HepG2 (cell line): ENCODE data around the gene ZSCAN21. TPM values are rescaled to one million over a fixed set of nuclear protein-coding genes. Genes with fewer than 3 reads are reported as not detected.

Experiments used
- CENPX ChIP-seq: sonication (generic); formaldehyde crosslinking; IDR thresholded peaks from 2 replicates; pipeline ENCODE4 v1.9.0; 2021; ENCODE audit warnings: mild to moderate bottlenecking, missing genetic modification reagents, moderate library complexity
- EP300 ChIP-seq, 3 experiments: sonication (generic) in 1 of 3; formaldehyde crosslinking in 1 of 3; IDR thresholded peaks; 2 replicates each; pipeline versions ENCODE4 v1.5.1 to v1.6.1; 2011 to 2020; ENCODE audit warnings: low read depth in 2 of 3, low read length in 2 of 3, borderline replicate concordance in 1 of 3, improper control_type of control experiment in 1 of 3, mild to moderate bottlenecking in 1 of 3, missing genetic modification reagents in 1 of 3, moderate library complexity in 1 of 3
- ETV5 ChIP-seq: IDR thresholded peaks from 2 replicates; pipeline ENCODE4 v1.6.1; 2018; ENCODE audit warnings: missing biosample characterization, missing genetic modification reagents, inconsistent platforms, borderline replicate concordance
- FLYWCH1 ChIP-seq: sonication (generic); formaldehyde crosslinking; IDR thresholded peaks from 2 replicates; pipeline ENCODE4 v1.8.1; 2023; ENCODE audit warnings: mild to moderate bottlenecking, missing genetic modification reagents
- GRHL1 ChIP-seq: sonication (generic); formaldehyde crosslinking; conservative IDR thresholded peaks from 2 replicates; pipeline ENCODE4 v1.8.0; 2022; ENCODE audit warnings: missing genetic modification reagents
- HIVEP1 ChIP-seq: sonication (generic); formaldehyde crosslinking; IDR thresholded peaks from 2 replicates; pipeline ENCODE4 v1.4.0; 2020; ENCODE audit warnings: mild to moderate bottlenecking, missing genetic modification reagents
- HNRNPUL1 ChIP-seq: fragments of 200-400 bp; formaldehyde crosslinking; IDR thresholded peaks from 2 replicates; pipeline ENCODE4 v1.6.1; 2017; ENCODE audit warnings: low read depth, mild to moderate bottlenecking, low read length, moderate library complexity
- MAFG ChIP-seq: sonication (generic); formaldehyde crosslinking; IDR thresholded peaks from 2 replicates; pipeline ENCODE4 v1.5.1; 2020; ENCODE audit warnings: mild to moderate bottlenecking, missing genetic modification reagents
- MXI1 ChIP-seq: IDR thresholded peaks from 3 replicates; pipeline ENCODE4 v1.6.1; 2012; ENCODE audit warnings: low read depth, low read length, inconsistent platforms, borderline replicate concordance
- NFKB2 ChIP-seq: sonication (generic); formaldehyde crosslinking; IDR thresholded peaks from 2 replicates; pipeline ENCODE4 v1.4.0; 2020; ENCODE audit warnings: missing genetic modification reagents, borderline replicate concordance
- RAD51 ChIP-seq: fragments of 450-650 bp; IDR thresholded peaks from 2 replicates; pipeline ENCODE4 v1.6.1; 2016; ENCODE audit warnings: borderline replicate concordance
- REPIN1 ChIP-seq: sonication (generic); formaldehyde crosslinking; IDR thresholded peaks from 2 replicates; pipeline ENCODE4 v1.8.0; 2022; ENCODE audit warnings: missing genetic modification reagents, low read depth, mild to moderate bottlenecking, borderline replicate concordance
- SRSF1 ChIP-seq: fragments of 200-400 bp; formaldehyde crosslinking; optimal IDR thresholded peaks from 2 replicates; pipeline ENCODE3; 2017; ENCODE audit warnings: mild to moderate bottlenecking, low read depth, low read length, moderate library complexity
- STAG1 ChIP-seq: sonication (generic); formaldehyde crosslinking; IDR thresholded peaks from 2 replicates; pipeline ENCODE4 v1.4.0; 2020; ENCODE audit warnings: missing genetic modification reagents
- TEAD3 ChIP-seq: optimal IDR thresholded peaks from 2 replicates; pipeline ENCODE3; 2016; ENCODE audit warnings: borderline replicate concordance
- TMF1 ChIP-seq: sonication (generic); formaldehyde crosslinking; IDR thresholded peaks from 2 replicates; pipeline ENCODE4 v1.8.1; 2022; ENCODE audit warnings: low read depth, missing genetic modification reagents
- ZBED4 ChIP-seq: sonication (generic); formaldehyde crosslinking; IDR thresholded peaks from 2 replicates; pipeline ENCODE4 v1.4.0; 2020; ENCODE audit warnings: missing genetic modification reagents, borderline replicate concordance
- ZNF33A ChIP-seq: sonication (generic); formaldehyde crosslinking; IDR thresholded peaks from 2 replicates; pipeline ENCODE4 v1.5.1; 2020; ENCODE audit warnings: missing genetic modification reagents, mild to moderate bottlenecking, moderate library complexity, borderline replicate concordance
- ZNF616 ChIP-seq: sonication (generic); formaldehyde crosslinking; IDR thresholded peaks from 2 replicates; pipeline ENCODE4 v1.5.0; 2020; ENCODE audit warnings: low read depth, mild to moderate bottlenecking, missing genetic modification reagents
- ZSCAN31 ChIP-seq: sonication (generic); formaldehyde crosslinking; IDR thresholded peaks from 2 replicates; pipeline ENCODE4 v1.5.0; 2020; ENCODE audit warnings: low read depth, mild to moderate bottlenecking, missing genetic modification reagents
- polyA plus RNA-seq, 8 experiments: library from polyadenylated mRNA; depleted of rRNA in 3 of 8; stranded (reverse) in 7 of 8; unstranded in 1 of 8; fragments of >200 nt; fragmentation: Illumina TruSeq in 4 of 8; extraction: Trizol in 4 of 8; gene quantifications; 2 replicates each; pipeline versions ENCODE4 v1.2.1 to v1.2.3, GENCODE V29; 2011 to 2016; ENCODE audit warnings: low read depth in 4 of 8, missing spikeins in 1 of 8, mixed read lengths in 1 of 8; ENCODE audit not compliant: insufficient read depth in 1 of 8
- total RNA-seq, 5 experiments: library from RNA; depleted of rRNA; stranded (reverse); fragments of >200 nt; fragmentation: Illumina TruSeq; extraction: Trizol; gene quantifications; 2 replicates each; pipeline ENCODE4 v1.2.3, GENCODE V29; 2016; ENCODE audit warnings: low read depth in 1 of 5
- TF ChIP-seq, protein P1 (sequence below): sonication (generic); formaldehyde crosslinking; IDR thresholded peaks from 2 replicates; pipeline ENCODE4 v1.8.1; 2022; ENCODE audit warnings: low read depth, mild to moderate bottlenecking, missing genetic modification reagents

The ZSCAN21 gene
- total and polyA plus RNA-seq, 2 of the 13 experiments (the other 11 are each of a cell fraction or from before 2014, with no cell fraction given): 7.0 to 10.0 TPM

GRCh38 chr7:100024020-100024619 is 25.5 kb upstream of the ZSCAN21 start (continued):
- TF ChIP-seq MXI1: 0 out of 3 replicates have a peak, but pooled peaks have one; percentile 32
- TF ChIP-seq ZBED4 (CRISPR knock-in tag): no peak
- TF ChIP-seq EP300 (IDR thresholded peaks at IDR 0.05; ENCODE audit: low read depth in 2 of 2, low read length in 2 of 2): peak in 1 of 2 experiments; percentile 87; a peak in 2 of 4 replicates
- peak; percentile 14; the same call in 1 of the 2 replicates for TF ChIP-seq EP300 (CRISPR knock-in tag; IDR thresholded peaks at IDR 0.05; ENCODE audit: borderline replicate concordance)
- peak; percentile 38 for TF ChIP-seq TEAD3 (CRISPR knock-in tag)
- no peak for TF ChIP-seq STAG1
- TF ChIP-seq SRSF1: no peak
- no peak for TF ChIP-seq GRHL1
- no peak for TF ChIP-seq FLYWCH1 (CRISPR knock-in tag)
- no peak for TF ChIP-seq HNRNPUL1
- TF ChIP-seq MAFG (CRISPR knock-in tag): no peak
- no peak for TF ChIP-seq ZSCAN31 (CRISPR knock-in tag)
- no peak for TF ChIP-seq NFKB2 (CRISPR knock-in tag)
- no peak for TF ChIP-seq CENPX (CRISPR knock-in tag)
- peak; percentile 77; the same call in 1 of the 2 replicates for TF ChIP-seq REPIN1
- TF ChIP-seq, protein P1, sequence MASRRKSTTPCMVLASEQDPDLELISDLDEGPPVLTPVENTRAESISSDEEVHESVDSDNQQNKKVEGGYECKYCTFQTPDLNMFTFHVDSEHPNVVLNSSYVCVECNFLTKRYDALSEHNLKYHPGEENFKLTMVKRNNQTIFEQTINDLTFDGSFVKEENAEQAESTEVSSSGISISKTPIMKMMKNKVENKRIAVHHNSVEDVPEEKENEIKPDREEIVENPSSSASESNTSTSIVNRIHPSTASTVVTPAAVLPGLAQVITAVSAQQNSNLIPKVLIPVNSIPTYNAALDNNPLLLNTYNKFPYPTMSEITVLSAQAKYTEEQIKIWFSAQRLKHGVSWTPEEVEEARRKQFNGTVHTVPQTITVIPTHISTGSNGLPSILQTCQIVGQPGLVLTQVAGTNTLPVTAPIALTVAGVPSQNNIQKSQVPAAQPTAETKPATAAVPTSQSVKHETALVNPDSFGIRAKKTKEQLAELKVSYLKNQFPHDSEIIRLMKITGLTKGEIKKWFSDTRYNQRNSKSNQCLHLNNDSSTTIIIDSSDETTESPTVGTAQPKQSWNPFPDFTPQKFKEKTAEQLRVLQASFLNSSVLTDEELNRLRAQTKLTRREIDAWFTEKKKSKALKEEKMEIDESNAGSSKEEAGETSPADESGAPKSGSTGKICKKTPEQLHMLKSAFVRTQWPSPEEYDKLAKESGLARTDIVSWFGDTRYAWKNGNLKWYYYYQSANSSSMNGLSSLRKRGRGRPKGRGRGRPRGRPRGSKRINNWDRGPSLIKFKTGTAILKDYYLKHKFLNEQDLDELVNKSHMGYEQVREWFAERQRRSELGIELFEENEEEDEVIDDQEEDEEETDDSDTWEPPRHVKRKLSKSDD (CRISPR knock-in tag): 0 out of 2 replicates have a peak, but pooled peaks have one; percentile 49
- no peak for TF ChIP-seq ETV5 (CRISPR knock-in tag)
- 0 out of 2 replicates have a peak, but pooled peaks have one; percentile 41 for TF ChIP-seq ZNF33A (CRISPR knock-in tag)
- no peak for TF ChIP-seq HIVEP1 (CRISPR knock-in tag)
- TF ChIP-seq ZNF616: no peak
- 0 out of 2 replicates have a peak, but pooled peaks have one; percentile 37 for TF ChIP-seq TMF1 (CRISPR knock-in tag)
- no peak for TF ChIP-seq RAD51
